IMR-90 (cell line): ENCODE measurements around the gene SMAD2. TPM values are rescaled to one million over a fixed set of nuclear protein-coding genes. Genes with fewer than 3 reads are reported as not detected.
"Not testable (repeated sequence)": the region's sequence is repeated elsewhere in the genome, so short reads cannot be mapped to it uniquely, and the experiment has no call there.

Source experiments
- ATAC-seq: fragments of 200-7000 bp; cut with Tn5 transposase; 2 replicates; pipeline ENCODE4 v1.9.1; 2020; ENCODE audit warnings: low read depth, mild to moderate bottlenecking, moderate library complexity
- BruUV-seq: library from RNA; stranded (reverse); fragments of 400-500 nt; replicated peaks from 2 replicates; lab custom pipeline; 2021; lab: Mats Ljungman, UMichigan
- CTCF ChIA-PET: fragments of 300-600 bp; formaldehyde crosslinking; extraction: SDS; loops from one replicate; lab custom pipeline; 2021; ENCODE audit warnings: antibody characterized with exemption; lab: Yijun Ruan, JAX
- POLR2A ChIA-PET: fragments of 300-600 bp; sonication (Branson Sonifier 250); formaldehyde crosslinking; loops from one replicate; lab custom pipeline; 2022; ENCODE audit warnings: antibody characterized with exemption; ENCODE audit not compliant: unreplicated experiment; lab: Charles Lee
- DNase-seq: peaks from one replicate; pipeline ENCODE4 v3.0.0; 2013
- H2AFZ ChIP-seq: replicated peaks from 2 replicates; pipeline ENCODE3; 2013; ENCODE audit warnings: low read length, mild to moderate bottlenecking; ENCODE audit not compliant: poor library complexity
- H2AK5ac ChIP-seq: 2 replicates; pipeline ENCODE4 v1.6.1; 2013; ENCODE audit warnings: low read depth, low read length, inconsistent platforms
- H2AK9ac ChIP-seq: replicated peaks from 2 replicates; pipeline ENCODE3; 2013; ENCODE audit warnings: mild to moderate bottlenecking, low read depth, low read length, moderate library complexity; ENCODE audit not compliant: poor library complexity
- H2BK120ac ChIP-seq: 2 replicates; pipeline ENCODE4 v1.6.1; 2013; ENCODE audit warnings: low read depth, low read length, inconsistent platforms
- H2BK15ac ChIP-seq: 3 replicates; pipeline ENCODE4 v1.6.1; 2013; ENCODE audit warnings: low read depth, low read length, inconsistent platforms
- H2BK20ac ChIP-seq: 2 replicates; pipeline ENCODE4 v1.6.1; 2013; ENCODE audit warnings: low read depth, mild to moderate bottlenecking, inconsistent platforms, low read length, moderate library complexity
- H2BK5ac ChIP-seq: 2 replicates; pipeline ENCODE4 v1.6.1; 2013; ENCODE audit warnings: mild to moderate bottlenecking, low read depth, low read length, inconsistent platforms; ENCODE audit not compliant: poor library complexity, severe bottlenecking
- H3K14ac ChIP-seq: replicated peaks from 2 replicates; pipeline ENCODE4 v1.6.1; 2013; ENCODE audit warnings: low read depth, low read length, inconsistent platforms
- H3K18ac ChIP-seq: 2 replicates; pipeline ENCODE4 v1.6.1; 2013; ENCODE audit warnings: low read depth, low read length, control low read depth
- H3K23ac ChIP-seq: 2 replicates; pipeline ENCODE4 v1.6.1; 2013; ENCODE audit warnings: low read depth, low read length, inconsistent platforms
- H3K27ac ChIP-seq: 2 replicates; pipeline ENCODE4 v1.5.1; 2013; ENCODE audit warnings: mild to moderate bottlenecking, control low read depth, low read length; ENCODE audit not compliant: insufficient read depth
- H3K27me3 ChIP-seq: 2 replicates; pipeline ENCODE4 v1.6.1; 2013; ENCODE audit warnings: low read length; ENCODE audit not compliant: control insufficient read depth, insufficient read depth
- H3K36me3 ChIP-seq: 2 replicates; pipeline ENCODE4 v1.6.1; 2013; ENCODE audit warnings: low read length, mixed read lengths; ENCODE audit not compliant: control insufficient read depth, insufficient read depth
- H3K4ac ChIP-seq: 2 replicates; pipeline ENCODE4 v1.6.1; 2013; ENCODE audit warnings: low read depth, low read length, inconsistent platforms
- H3K4me1 ChIP-seq: 2 replicates; pipeline ENCODE4 v1.6.1; 2013; ENCODE audit warnings: low read length, mixed read lengths; ENCODE audit not compliant: control insufficient read depth, insufficient read depth
- H3K4me2 ChIP-seq: 2 replicates; pipeline ENCODE4 v1.6.1; 2013; ENCODE audit warnings: low read depth, mild to moderate bottlenecking, control low read depth, low read length, moderate library complexity
- H3K4me3 ChIP-seq: 2 replicates; pipeline ENCODE4 v1.5.1; 2013; ENCODE audit warnings: low read depth, mild to moderate bottlenecking, control low read depth, low read length, moderate library complexity; ENCODE audit not compliant: insufficient read depth
- H3K56ac ChIP-seq: 2 replicates; pipeline ENCODE4 v1.6.1; 2013; ENCODE audit warnings: low read length, inconsistent platforms; ENCODE audit not compliant: insufficient read depth; ENCODE audit errors: extremely low read depth
- H3K79me1 ChIP-seq, 2 experiments: 2 replicates each; pipeline ENCODE4 v1.6.1; 2013; ENCODE audit warnings: low read length in 2 of 2, inconsistent platforms in 1 of 2, low read depth in 1 of 2
- H3K9ac ChIP-seq: 2 replicates; pipeline ENCODE4 v1.6.1; 2013; ENCODE audit warnings: low read depth, low read length, control low read depth
- H3K9me1 ChIP-seq: 2 replicates; pipeline ENCODE4 v1.6.1; 2013; ENCODE audit warnings: low read length, inconsistent platforms; ENCODE audit not compliant: insufficient read depth
- H3K9me3 ChIP-seq: 2 replicates; pipeline ENCODE4 v1.6.1; 2013; ENCODE audit warnings: low read length; ENCODE audit not compliant: control insufficient read depth, insufficient read depth
- H4K20me1 ChIP-seq: 2 replicates; pipeline ENCODE4 v1.6.1; 2013; ENCODE audit warnings: low read length, inconsistent platforms; ENCODE audit not compliant: insufficient read depth
- H4K5ac ChIP-seq: 2 replicates; pipeline ENCODE4 v1.6.1; 2013; ENCODE audit warnings: mild to moderate bottlenecking, low read depth, low read length, control low read depth
- H4K8ac ChIP-seq, 2 experiments: 2 replicates each; pipeline ENCODE4 v1.6.1; 2013; ENCODE audit warnings: low read depth in 2 of 2, low read length in 2 of 2, control low read depth in 1 of 2, inconsistent platforms in 1 of 2
- H4K91ac ChIP-seq: 2 replicates; pipeline ENCODE4 v1.6.1; 2013; ENCODE audit warnings: low read depth, low read length, inconsistent platforms; ENCODE audit not compliant: insufficient read depth
- RAD21 ChIP-seq: IDR thresholded peaks from 2 replicates; pipeline ENCODE4 v1.6.1; 2012; ENCODE audit warnings: low read length, improper control_type of control experiment
- WGBS, 2 experiments: methylation state at CpG; one replicate each; pipeline versions ENCODE4 v1.1.5 to v1.1.7; 2013; ENCODE audit warnings: missing lambda C conversion rate in 2 of 2; ENCODE audit not compliant: insufficient read length in 1 of 2; ENCODE audit errors: extremely low coverage in 2 of 2; 5-methylcytosine and 5-hydroxymethylcytosine counted together
- dilution Hi-C: fragments of 300-500 bp; cut with HindIII; formaldehyde crosslinking; loops from one replicate; pipeline ENCODE4 v1.14.3; 2018; ENCODE audit warnings: low sequenced_read_pairs; ENCODE audit not compliant: unreplicated experiment
- in situ Hi-C: fragments of 300-500 bp; cut with MboI; formaldehyde crosslinking; loops from 3 replicates; pipeline ENCODE4 v1.14.3; 2019; ENCODE audit warnings: low sequenced_read_pairs, inconsistent platforms, mixed read lengths
- intact Hi-C: fragments of 100-400 bp; cut with micrococcal nuclease; formaldehyde crosslinking; loops from 2 replicates; pipeline ENCODE4 v1.10.0; 2022
- polyA plus RNA-seq, 3 experiments: library from polyadenylated mRNA; depleted of rRNA; stranded (reverse); fragments of >200 nt; gene quantifications; 2 replicates each; pipeline ENCODE4 v1.2.3, GENCODE V29; 2012; ENCODE audit warnings: low replicate concordance in 1 of 3
- total RNA-seq: library from RNA; depleted of rRNA; stranded (reverse); fragments of >200 nt; gene quantifications from 2 replicates; pipeline ENCODE4 v1.2.3, GENCODE V29; 2012

Gene SMAD2
- total and polyA plus RNA-seq, 2 of the 4 experiments (the other 2 are of a cell fraction): 41.7 to 171 TPM

- CTCF ChIA-PET: no interaction called here
Measured at GRCh38 chr18:47767699-47768098, 162.8 kb downstream of the SMAD2 start.

GRCh38 chr18:47767198-47767597 is 163.3 kb downstream of the SMAD2 start:
- DNase-seq, H2AK9ac ChIP-seq, H3K56ac ChIP-seq, H3K14ac ChIP-seq, ATAC-seq, H3K36me3 ChIP-seq, H2BK5ac ChIP-seq, H3K18ac ChIP-seq, H3K27ac ChIP-seq, in situ Hi-C loops, H4K91ac ChIP-seq, H3K4me1 ChIP-seq, H3K9ac ChIP-seq, H4K20me1 ChIP-seq, H4K5ac ChIP-seq, H3K79me1 ChIP-seq, H2AFZ ChIP-seq, intact Hi-C loops, H3K4me3 ChIP-seq, H2BK20ac ChIP-seq, H3K23ac ChIP-seq, POLR2A ChIA-PET, H3K9me3 ChIP-seq, H2AK5ac ChIP-seq, H3K27me3 ChIP-seq, H3K4me2 ChIP-seq, H3K4ac ChIP-seq, dilution Hi-C loops, H2BK15ac ChIP-seq, H2BK120ac ChIP-seq, CTCF ChIA-PET, H3K9me1 ChIP-seq, BruUV-seq, H4K8ac ChIP-seq: not testable (repeated sequence)
- 100% methylated on average over 2 of the region's 3 CpGs; no CpG with 5 or more reads in 1 of the 2 experiments for WGBS, 2 experiments

More at GRCh38 chr18:47767699-47768098, 162.8 kb downstream of the SMAD2 start:
- WGBS, 2 experiments: 21% methylated on average over 2 of the region's 2 CpGs; no CpG with 5 or more reads in 1 of the 2 experiments
- no peak overlapping the region for H2AK9ac ChIP-seq
- no peak overlapping the region for H3K9ac ChIP-seq
- no peak overlapping the region for H2BK5ac ChIP-seq
- no peaks in the 10 kb centered on the region for H3K4me1 ChIP-seq
- H4K8ac ChIP-seq: no peak overlapping the region
- no peaks in the 10 kb centered on the region for H3K9me3 ChIP-seq
- H3K56ac ChIP-seq: no peak overlapping the region
- dilution Hi-C loops (no loop called here), in situ Hi-C loops (no loop called here), intact Hi-C loops (no loop called here)
- H3K27ac ChIP-seq: no peak overlapping the region
- no peak overlapping the region for H4K5ac ChIP-seq
- no peak overlapping the region for H3K4ac ChIP-seq
- no TSS peak for BruUV-seq
- no peak overlapping the region for H3K18ac ChIP-seq
- H3K4me2 ChIP-seq: no peak overlapping the region
- DNase-seq: no peak
- H3K36me3 ChIP-seq: no peaks in the 10 kb centered on the region
- no peak overlapping the region for H3K4me3 ChIP-seq
- no peak overlapping the region for H3K14ac ChIP-seq
- POLR2A ChIA-PET: no interaction called here
- no peaks in the 10 kb centered on the region for H3K79me1 ChIP-seq
- no peak overlapping the region for H2BK15ac ChIP-seq
- no peaks in the 10 kb centered on the region for H3K9me1 ChIP-seq
- H2AFZ ChIP-seq: no peak overlapping the region
- H3K23ac ChIP-seq: no peak overlapping the region
- H2BK20ac ChIP-seq: no peak overlapping the region
- H2BK120ac ChIP-seq: no peak overlapping the region
- ATAC-seq: no peak
- no peak for TF ChIP-seq RAD21
- no peaks in the 10 kb centered on the region for H3K27me3 ChIP-seq
- H4K20me1 ChIP-seq: no peaks in the 10 kb centered on the region
- H4K91ac ChIP-seq: no peak overlapping the region
- H2AK5ac ChIP-seq: no peak overlapping the region
